GM18502 (cell line): ENCODE results near the gene ADAT3.
A peak's percentile ranks its signal among the peaks of the same experiment; 100 is the strongest.
"Not testable (repeated sequence)": the region's sequence is repeated elsewhere in the genome, so short reads cannot be mapped to it uniquely, and the experiment has no call there.

ENCODE experiments used
- ATAC-seq: cut with Tn5 transposase; IDR thresholded peaks from one replicate; pipeline ENCODE4 v1.9.1; 2021; ENCODE audit warnings: mild to moderate bottlenecking; ENCODE audit not compliant: unreplicated experiment, poor library complexity

The ADAT3 gene

DNA sequence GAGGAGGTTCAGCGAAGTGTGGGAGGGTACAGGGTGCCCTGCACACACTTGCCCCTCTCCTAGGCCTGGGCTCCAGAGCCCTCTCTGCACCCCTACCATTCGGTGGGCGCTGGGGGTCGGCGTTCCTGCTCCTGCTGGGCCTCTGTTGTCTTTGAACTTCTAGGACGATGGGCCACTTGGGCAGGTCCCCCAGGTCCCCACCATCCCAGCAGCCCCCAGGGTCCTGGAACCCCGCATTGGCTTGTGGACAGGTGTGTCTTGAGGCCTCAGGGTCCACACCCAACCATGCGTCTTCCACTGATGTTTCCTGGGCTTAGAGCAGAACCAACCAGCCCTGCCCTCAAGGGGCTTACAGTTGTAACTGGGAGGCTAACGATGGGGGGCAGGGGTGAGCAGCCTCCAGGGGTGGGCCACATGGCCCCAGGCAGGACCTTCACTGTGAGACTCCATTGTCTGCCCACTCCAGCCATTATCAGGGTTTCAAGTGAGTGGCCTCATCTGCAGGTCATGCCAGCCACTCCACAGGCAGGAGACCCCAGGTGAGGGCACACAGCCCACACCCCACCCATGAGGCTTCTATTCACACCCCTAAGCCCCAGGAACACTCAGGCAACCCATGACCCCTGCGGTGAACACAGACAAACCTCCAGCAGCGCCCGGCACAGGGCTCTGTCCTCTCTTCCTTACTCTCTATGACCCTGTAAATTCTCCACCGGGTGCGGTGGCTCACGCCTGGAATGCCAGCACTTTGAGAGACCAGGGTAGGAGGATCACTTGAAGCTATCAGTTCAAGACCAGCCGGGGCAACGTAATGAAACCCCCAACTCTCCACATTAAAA, 39.8 kb upstream of the ADAT3 start:
- ATAC-seq: no peak

GRCh38 chr19:1866693-1867348, 38.4 kb upstream of the ADAT3 start:
- no peak for ATAC-seq

- ATAC-seq: no peak
Measured at GRCh38 chr19:1867349-1867724, 37.9 kb upstream of the ADAT3 start.

DNA sequence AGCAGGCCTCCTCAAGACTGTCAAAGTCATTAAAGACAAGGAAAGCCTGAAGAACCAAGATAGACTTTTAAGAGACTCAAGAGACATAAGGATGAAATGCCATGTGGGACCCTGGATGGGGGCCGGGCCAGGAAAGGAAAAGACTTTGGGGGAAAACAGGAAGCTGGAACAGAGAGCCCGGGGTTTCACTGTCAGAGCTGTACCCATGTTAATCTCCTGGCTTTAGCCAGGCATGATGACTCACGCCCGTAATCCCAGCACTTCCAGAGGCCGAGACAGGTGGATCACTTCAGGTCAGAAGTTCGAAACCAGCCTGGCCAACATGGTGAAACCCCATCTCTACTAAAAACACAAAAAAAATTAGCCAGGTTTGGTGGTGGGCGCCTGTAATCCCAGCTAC, 36.2 kb upstream of the ADAT3 start:
- no peak for ATAC-seq

GRCh38 chr19:1871140-1871597, 34.0 kb upstream of the ADAT3 start:
- ATAC-seq: no peak

GRCh38 chr19:1871630-1872029, 33.6 kb upstream of the ADAT3 start:
- no peak for ATAC-seq

GRCh38 chr19:1872807-1873523, 32.2 kb upstream of the ADAT3 start:
- ATAC-seq: no peak

DNA sequence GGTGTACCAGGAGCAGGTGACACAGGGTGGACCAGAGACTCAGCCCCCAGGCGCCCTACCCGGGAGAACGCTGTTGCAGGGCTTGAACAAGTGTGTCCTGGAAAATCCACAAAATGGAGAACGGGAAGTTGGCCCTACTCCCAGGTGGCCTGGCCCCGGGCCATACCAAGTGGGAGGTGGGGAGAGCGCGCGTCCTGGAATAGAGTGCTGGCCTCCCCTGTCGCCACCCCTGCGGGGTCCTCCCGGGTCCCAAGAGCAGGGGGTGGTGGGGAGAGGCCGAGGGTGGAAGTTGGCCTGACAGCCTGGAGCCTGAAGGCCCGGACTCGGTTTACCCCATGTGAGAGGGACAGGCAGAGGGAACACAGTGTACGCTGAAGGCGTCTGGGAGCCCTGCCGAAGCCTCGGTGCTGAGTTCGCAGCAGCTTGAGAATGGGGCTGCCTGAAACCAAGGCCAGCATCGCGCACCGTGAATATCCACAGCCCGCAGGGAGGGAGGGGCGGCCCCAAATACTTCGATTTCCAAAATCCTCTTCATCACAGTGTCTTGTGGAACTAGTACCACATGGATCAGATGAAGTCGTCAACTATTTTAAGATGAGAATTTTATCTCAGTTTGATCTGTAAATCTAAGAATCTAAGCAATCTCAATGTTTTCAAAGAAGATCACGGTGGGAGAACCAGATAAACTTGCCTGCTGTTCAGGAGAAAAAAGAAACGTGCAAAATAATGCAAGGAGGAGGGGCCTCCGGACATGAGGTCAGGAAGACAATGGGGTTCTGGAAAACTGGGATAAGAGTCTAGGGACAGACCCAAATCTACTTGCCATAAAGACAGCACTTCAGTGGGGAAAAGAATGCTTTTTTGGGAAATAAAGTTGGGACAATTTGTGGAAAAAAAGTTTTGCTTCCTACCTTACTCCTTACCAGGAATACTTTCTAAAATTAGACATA, 31.4 kb upstream of the ADAT3 start:
- ATAC-seq: no peak

- no peak for ATAC-seq
Measured at GRCh38 chr19:1874554-1875185, 30.5 kb upstream of the ADAT3 start.

GRCh38 chr19:1875265-1875645, 29.9 kb upstream of the ADAT3 start:
- not testable (repeated sequence) for ATAC-seq

DNA sequence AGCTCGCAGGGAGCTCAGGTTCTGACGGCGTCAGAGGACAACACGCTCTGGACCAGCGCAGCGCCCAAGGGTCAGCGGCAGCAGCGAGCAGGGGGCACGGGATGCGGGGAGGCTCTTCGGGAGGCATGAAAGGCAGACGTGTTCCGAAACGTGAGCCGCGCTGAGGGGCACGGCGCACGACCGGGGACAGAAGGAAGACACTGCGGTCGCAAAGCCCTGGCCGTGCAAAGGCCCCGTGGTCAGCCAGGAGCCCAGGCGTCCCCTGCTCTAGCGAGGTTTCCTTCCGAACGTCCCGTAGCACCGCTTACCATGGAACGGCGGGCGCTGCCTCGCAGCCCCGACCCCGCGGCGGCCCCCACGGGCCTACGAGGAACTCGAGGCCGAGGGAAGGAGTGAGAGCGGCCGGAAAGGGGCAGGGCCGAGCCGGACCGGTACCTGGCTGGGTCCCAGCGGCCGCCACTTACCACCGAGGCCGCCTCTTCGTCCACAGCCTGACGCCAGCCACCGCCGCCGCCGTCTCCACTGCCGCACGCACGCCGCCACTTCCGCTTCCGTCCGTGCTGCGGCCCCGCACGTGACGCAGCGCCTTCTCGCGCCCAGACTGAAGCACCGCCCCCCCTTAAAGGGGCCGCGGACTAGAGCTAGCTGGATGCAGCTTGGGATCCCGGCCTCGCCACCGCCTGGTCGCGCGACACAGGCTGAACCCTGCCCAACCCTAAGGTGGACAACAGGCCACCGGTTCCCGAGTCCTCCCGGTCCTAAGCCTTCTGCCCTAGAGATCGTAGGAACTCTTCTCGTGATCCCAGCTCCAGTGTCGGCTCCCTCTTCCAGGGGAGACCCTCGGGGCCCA, 29.3 kb upstream of the ADAT3 start:
- peak; percentile 79 for ATAC-seq

GRCh38 chr19:1876496-1877279, 28.5 kb upstream of the ADAT3 start:
- peak; percentile 17 for ATAC-seq

DNA sequence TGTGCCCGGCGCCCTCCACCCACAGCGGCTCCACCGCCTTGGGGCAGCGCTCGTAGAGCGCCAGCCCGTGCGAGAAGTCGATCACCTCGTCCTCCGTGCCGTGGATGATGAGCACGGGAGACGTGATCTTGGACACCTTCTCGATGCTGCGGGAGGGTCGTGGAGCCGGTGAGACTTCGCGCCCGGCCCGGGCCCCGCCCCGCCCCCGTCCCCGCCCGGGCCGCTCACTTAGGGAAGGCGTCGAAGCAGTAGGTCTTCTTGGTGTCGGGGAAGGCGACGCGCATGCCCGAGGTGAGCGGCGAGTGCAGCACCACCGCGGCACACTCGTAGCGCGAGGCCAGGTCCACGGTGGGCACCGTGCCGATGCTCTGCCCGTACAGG, 27.9 kb upstream of the ADAT3 start:
- ATAC-seq: not testable (repeated sequence)

DNA sequence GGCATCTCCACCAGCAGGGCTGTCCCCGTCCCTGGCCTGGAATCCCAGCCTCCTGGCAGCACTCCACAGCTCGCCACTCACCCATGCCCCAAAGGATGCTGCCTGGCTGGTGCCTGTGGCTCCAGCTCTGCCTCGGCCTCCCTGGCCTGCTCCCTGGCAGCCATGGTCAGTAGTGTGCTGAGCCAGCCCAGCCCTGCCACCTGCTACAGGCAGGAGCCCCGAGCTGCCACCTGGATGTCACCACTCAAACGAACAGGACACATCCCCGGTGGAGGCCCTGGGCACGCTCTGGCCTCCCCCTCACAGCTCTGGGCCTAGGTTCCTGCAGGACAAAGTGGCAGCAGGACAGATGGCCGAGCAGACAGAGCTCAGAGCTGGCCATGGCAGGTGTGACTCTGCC, 26.6 kb upstream of the ADAT3 start:
- ATAC-seq: not testable (repeated sequence)

- ATAC-seq: not testable (repeated sequence)
Measured at GRCh38 chr19:1879982-1880381, 25.2 kb upstream of the ADAT3 start.

GRCh38 chr19:1880611-1881392, 24.4 kb upstream of the ADAT3 start:
- no peak for ATAC-seq

DNA sequence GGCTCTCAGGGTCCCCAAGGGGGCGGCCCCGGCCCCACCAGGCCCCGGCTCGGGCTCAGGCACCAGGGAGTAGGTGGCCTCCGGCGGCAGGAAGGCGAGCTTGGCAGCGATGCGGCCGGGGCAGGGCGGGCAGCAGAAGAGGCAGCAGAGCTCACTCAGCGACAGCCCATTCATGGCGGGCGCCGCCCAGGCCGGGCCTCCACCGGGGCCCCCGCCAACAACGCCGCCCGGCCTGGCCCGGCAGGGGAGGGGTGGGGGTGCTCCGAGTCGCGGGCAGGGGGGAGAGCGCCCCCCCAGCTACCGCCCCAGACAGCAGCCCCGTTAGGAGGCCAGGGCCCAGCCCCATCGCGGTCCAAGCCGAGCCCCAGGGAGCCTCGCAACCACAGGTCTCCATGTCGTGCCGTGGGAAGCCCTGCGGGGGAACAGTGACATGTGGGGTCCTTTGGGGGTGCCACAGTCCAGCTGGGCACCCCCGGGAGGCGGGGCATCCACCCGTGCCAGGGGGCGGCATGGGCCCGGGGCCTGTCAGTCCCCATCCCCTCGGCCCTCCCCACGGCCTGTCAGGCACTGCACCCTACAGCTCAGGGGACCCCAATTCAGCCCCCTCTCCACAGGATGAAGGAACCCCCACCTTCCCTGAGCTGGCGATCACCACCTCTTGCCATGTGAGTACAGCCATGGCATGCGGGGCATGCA, 23.7 kb upstream of the ADAT3 start:
- not testable (repeated sequence) for ATAC-seq
